Panc1 (cell line): ENCODE data around the gene MEMO1.

Source experiments
- CTCF ChIP-seq: fragments of 450-650 bp; IDR thresholded peaks from 2 replicates; pipeline ENCODE4 v1.5.1; 2017; ENCODE audit warnings: mild to moderate bottlenecking
- POLR2AphosphoS5 ChIP-seq: IDR thresholded peaks from 2 replicates; pipeline ENCODE4 v1.6.1; 2012; ENCODE audit warnings: mild to moderate bottlenecking, low read depth, low read length, moderate library complexity
- REST ChIP-seq, 2 experiments: IDR thresholded peaks; 2 replicates each; pipeline ENCODE4 v1.6.1; 2011 to 2012; ENCODE audit warnings: low read depth in 2 of 2, control low read depth in 1 of 2, low read length in 1 of 2, mild to moderate bottlenecking in 1 of 2, moderate library complexity in 1 of 2; ENCODE audit not compliant: insufficient read depth in 1 of 2
- SIN3A ChIP-seq: IDR thresholded peaks from 2 replicates; pipeline ENCODE4 v1.6.1; 2012; ENCODE audit warnings: low read depth, mild to moderate bottlenecking, low read length, moderate library complexity, borderline replicate concordance; ENCODE audit not compliant: insufficient read depth

GRCh38 chr2:31832363-31832762, 178.4 kb downstream of the MEMO1 start:
- TF ChIP-seq POLR2AphosphoS5, result no peak
- no peak for TF ChIP-seq REST (IDR thresholded peaks at IDR 0.05; ENCODE audit: insufficient read depth in 1 of 2, low read depth in 2 of 2, low read length in 1 of 2)
- TF ChIP-seq CTCF, result no peak
- no peak for TF ChIP-seq SIN3A
